Keratinocyte (primary cell): ENCODE results near the gene RALGAPA2. TPM values are rescaled to one million over a fixed set of nuclear protein-coding genes. Genes with fewer than 3 reads are reported as not detected.

ENCODE experiments used
- DNase-seq: peaks from one replicate; pipeline ENCODE4 v3.0.0-alpha.2; 2011; ENCODE audit warnings: low read depth, missing footprints, low spot score
- FAIRE-seq: peaks from 2 replicates; lab custom pipeline; 2011; peaks lifted over from hg19 to GRCh38; lab: Jason Lieb, UNC
- H2AFZ ChIP-seq: 2 replicates; pipeline ENCODE4 v1.6.0; 2012; ENCODE audit warnings: low read length, control low read depth, inconsistent platforms; ENCODE audit not compliant: control insufficient read depth
- H3K27ac ChIP-seq: 2 replicates; pipeline ENCODE4 v1.5.1; 2011; ENCODE audit warnings: low read length; ENCODE audit not compliant: control insufficient read depth, insufficient read depth
- H3K27me3 ChIP-seq: 3 replicates; pipeline ENCODE4 v1.6.0; 2011; ENCODE audit warnings: low read length; ENCODE audit not compliant: control insufficient read depth, insufficient read depth; ENCODE audit errors: extremely low read depth
- H3K36me3 ChIP-seq, 2 experiments: 2 replicates in 1 of 2; 3 replicates in 1 of 2; pipeline ENCODE4 v1.5.1; 2011; ENCODE audit warnings: low read length in 2 of 2, mild to moderate bottlenecking in 1 of 2; ENCODE audit not compliant: control insufficient read depth in 2 of 2, insufficient read depth in 2 of 2; ENCODE audit errors: extremely low read depth in 1 of 2
- H3K4me1 ChIP-seq: 3 replicates; pipeline ENCODE4 v1.5.1; 2011; ENCODE audit warnings: low read length; ENCODE audit not compliant: control insufficient read depth, insufficient read depth; ENCODE audit errors: extremely low read depth
- H3K4me2 ChIP-seq: 3 replicates; pipeline ENCODE4 v1.6.0; 2011; ENCODE audit warnings: low read depth, low read length; ENCODE audit not compliant: control insufficient read depth, insufficient read depth; ENCODE audit errors: extremely low read depth
- H3K4me3 ChIP-seq, 3 experiments: fragments of 200-600 bp in 1 of 3; sonication (generic) in 1 of 3; 2 replicates in 2 of 3; 3 replicates in 1 of 3; pipeline ENCODE4 v1.5.1; 2011 to 2016; ENCODE audit warnings: low read length in 3 of 3, mild to moderate bottlenecking in 3 of 3, control low read depth in 2 of 3, inconsistent platforms in 1 of 3, low read depth in 1 of 3, mixed read lengths in 1 of 3, mixed run types in 1 of 3, moderate library complexity in 1 of 3; ENCODE audit not compliant: control insufficient read depth in 2 of 3, insufficient read depth in 2 of 3; ENCODE audit errors: extremely low read depth in 1 of 3
- H3K79me2 ChIP-seq: 2 replicates; pipeline ENCODE4 v1.6.0; 2012; ENCODE audit warnings: low read length; ENCODE audit not compliant: control insufficient read depth, insufficient read depth
- H3K9ac ChIP-seq: 3 replicates; pipeline ENCODE4 v1.6.0; 2011; ENCODE audit warnings: low read length; ENCODE audit not compliant: control insufficient read depth, insufficient read depth; ENCODE audit errors: extremely low read depth
- H3K9me1 ChIP-seq: 3 replicates; pipeline ENCODE4 v1.6.0; 2011; ENCODE audit warnings: low read length; ENCODE audit not compliant: control insufficient read depth, insufficient read depth; ENCODE audit errors: extremely low read depth
- H3K9me3 ChIP-seq: 2 replicates; pipeline ENCODE4 v1.5.1; 2012; ENCODE audit warnings: low read depth, low read length; ENCODE audit not compliant: control insufficient read depth
- H4K20me1 ChIP-seq: 3 replicates; pipeline ENCODE4 v1.6.0; 2011; ENCODE audit warnings: low read length; ENCODE audit not compliant: control insufficient read depth, insufficient read depth; ENCODE audit errors: extremely low read depth
- CTCF ChIP-seq, 3 experiments: IDR thresholded peaks in 1 of 3; conservative IDR thresholded peaks in 1 of 3; optimal IDR thresholded peaks in 1 of 3; 2 replicates in 2 of 3; 3 replicates in 1 of 3; pipeline versions ENCODE3 to v1.5.1; 2011; ENCODE audit warnings: low read length in 3 of 3, mild to moderate bottlenecking in 3 of 3, moderate library complexity in 2 of 3, control low read depth in 1 of 3, inconsistent platforms in 1 of 3; ENCODE audit not compliant: insufficient read depth in 2 of 3; ENCODE audit errors: extremely low read depth in 1 of 3
- EZH2 ChIP-seq: IDR thresholded peaks from one replicate; pipeline ENCODE4 v1.6.1; 2012; ENCODE audit warnings: inconsistent platforms, mild to moderate bottlenecking, low read length, moderate library complexity
- dilution Hi-C: fragments of 300-500 bp; cut with MboI; formaldehyde crosslinking; loops from one replicate; pipeline ENCODE4 v1.7.0; 2020; ENCODE audit warnings: low sequenced_read_pairs; ENCODE audit not compliant: extremely low pct_ligation_motif_present
- polyA plus RNA-seq, 5 experiments: library from polyadenylated mRNA; depleted of rRNA in 3 of 5; stranded (reverse) in 3 of 5; stranded (forward) in 1 of 5; unstranded in 1 of 5; fragments of >200 nt; gene quantifications; 1 replicate in 1 of 5; 2 replicates in 3 of 5; 3 replicates in 1 of 5; pipeline versions ENCODE4 v1.2.1 to v1.2.3, GENCODE V29; 2011 to 2012; ENCODE audit warnings: missing spikeins in 2 of 5, low read depth in 1 of 5, low replicate concordance in 1 of 5

The RALGAPA2 gene
- polyA plus RNA-seq, 1 donor (not counting 4 experiments of a cell fraction or from before 2014, with no cell fraction given), result 3.2 TPM

- Histone ChIP-seq H3K27ac (no peak overlapping the region), H3K4me1 (no peaks in the 10 kb centered on the region), H3K27me3 (no peaks in the 10 kb centered on the region), H3K4me3 (no peak overlapping the region), H3K4me2 (no peak overlapping the region), H4K20me1 (no peaks in the 10 kb centered on the region), H3K9me1 (no peaks in the 10 kb centered on the region), H3K79me2 (no peaks in the 10 kb centered on the region), H3K9ac (no peak overlapping the region), H2AFZ (no peak overlapping the region), H3K36me3 (no peaks in the 10 kb centered on the region), H3K9me3 (no peaks in the 10 kb centered on the region)
- dilution Hi-C loops, result no loop called here
- TF ChIP-seq EZH2 (no peak), CTCF (optimal IDR thresholded peaks at IDR 0.05 in 1 of 3, IDR thresholded peaks at IDR 0.05 in 1 of 3, conservative IDR thresholded peaks at IDR 0.05 in 1 of 3; ENCODE audit: extremely low read depth in 1 of 3, insufficient read depth in 2 of 3, low read length in 3 of 3) (no peak)
- FAIRE-seq (no peak), DNase-seq (no peak)
Observed at GRCh38 chr20:20477444-20478041, 234.9 kb downstream of the RALGAPA2 start.

GRCh38 chr20:20476504-20476903 is 235.9 kb downstream of the RALGAPA2 start:
- no peak overlapping the region for H3K4me3 ChIP-seq
- H3K4me2 ChIP-seq, result no peak overlapping the region
- H2AFZ ChIP-seq, result no peak overlapping the region
- no peaks in the 10 kb centered on the region for H3K36me3 ChIP-seq
- dilution Hi-C loops, result no loop called here
- H3K9me3 ChIP-seq, result no peaks in the 10 kb centered on the region
- DNase-seq (no peak), FAIRE-seq (no peak)
- H3K27ac ChIP-seq, result no peak overlapping the region
- no peaks in the 10 kb centered on the region for H3K79me2 ChIP-seq
- no peak overlapping the region for H3K9ac ChIP-seq
- H3K27me3 ChIP-seq, result no peaks in the 10 kb centered on the region
- no peaks in the 10 kb centered on the region for H3K4me1 ChIP-seq
- TF ChIP-seq EZH2 (no peak), CTCF (optimal IDR thresholded peaks at IDR 0.05 in 1 of 3, IDR thresholded peaks at IDR 0.05 in 1 of 3, conservative IDR thresholded peaks at IDR 0.05 in 1 of 3; ENCODE audit: extremely low read depth in 1 of 3, insufficient read depth in 2 of 3, low read length in 3 of 3) (no peak)
- no peaks in the 10 kb centered on the region for H4K20me1 ChIP-seq
- no peaks in the 10 kb centered on the region for H3K9me1 ChIP-seq
